Body of pancreas (tissue), 4 donors: ENCODE results near the gene PBX1.

ENCODE experiments used
- POLR2A ChIP-seq, 3 donors: fragments of 450-650 bp; IDR thresholded peaks; one replicate each; pipeline ENCODE4 v1.6.1; 2016; ENCODE audit warnings: antibody characterized with exemption in 3 of 3, mild to moderate bottlenecking in 2 of 3
- TF ChIP-seq, protein P1 (sequence below), 7 experiments: fragments of 450-650 bp in 4 of 7; fragments of 200-600 bp in 3 of 7; sonication (generic) in 3 of 7; IDR thresholded peaks; one replicate each; pipeline ENCODE4 v1.5.1; 2016 to 2019; ENCODE audit warnings: antibody characterized with exemption in 7 of 7

DNA sequence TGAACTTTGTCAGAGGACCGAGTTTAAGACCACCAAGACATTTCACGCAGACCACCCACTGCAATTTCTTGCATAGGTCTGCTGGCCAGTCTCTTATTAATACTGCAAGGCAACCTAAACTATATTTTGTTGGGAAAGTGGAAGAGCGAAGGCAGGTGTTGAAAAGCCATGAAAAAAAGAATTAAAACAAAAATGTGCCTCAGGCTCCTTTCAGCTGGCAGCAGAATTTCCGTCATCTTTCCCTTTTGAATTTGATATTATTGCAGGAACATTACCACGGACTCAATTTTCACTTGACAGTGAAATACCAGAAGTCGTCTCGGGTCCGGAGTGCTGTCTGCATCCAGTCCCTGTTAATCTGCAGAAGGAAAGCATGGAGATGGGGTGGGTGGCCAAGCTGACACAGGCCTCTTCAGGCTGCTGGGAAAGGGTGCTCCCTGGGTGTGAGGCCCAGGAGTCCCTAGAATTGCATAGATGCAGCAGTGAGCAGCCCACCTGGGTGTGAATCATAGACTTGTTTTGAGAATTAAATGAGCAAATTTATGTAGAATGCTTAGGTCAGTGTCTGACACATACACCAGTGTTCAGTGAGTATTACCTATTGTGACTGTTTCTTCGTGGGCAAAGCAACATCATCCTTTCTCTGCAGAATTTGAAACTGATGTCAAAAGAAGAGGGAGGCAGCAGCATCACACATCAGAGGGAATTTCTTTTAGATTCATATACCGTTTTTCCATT lies 150.7 kb downstream of the PBX1 start:
- TF ChIP-seq, protein P1, sequence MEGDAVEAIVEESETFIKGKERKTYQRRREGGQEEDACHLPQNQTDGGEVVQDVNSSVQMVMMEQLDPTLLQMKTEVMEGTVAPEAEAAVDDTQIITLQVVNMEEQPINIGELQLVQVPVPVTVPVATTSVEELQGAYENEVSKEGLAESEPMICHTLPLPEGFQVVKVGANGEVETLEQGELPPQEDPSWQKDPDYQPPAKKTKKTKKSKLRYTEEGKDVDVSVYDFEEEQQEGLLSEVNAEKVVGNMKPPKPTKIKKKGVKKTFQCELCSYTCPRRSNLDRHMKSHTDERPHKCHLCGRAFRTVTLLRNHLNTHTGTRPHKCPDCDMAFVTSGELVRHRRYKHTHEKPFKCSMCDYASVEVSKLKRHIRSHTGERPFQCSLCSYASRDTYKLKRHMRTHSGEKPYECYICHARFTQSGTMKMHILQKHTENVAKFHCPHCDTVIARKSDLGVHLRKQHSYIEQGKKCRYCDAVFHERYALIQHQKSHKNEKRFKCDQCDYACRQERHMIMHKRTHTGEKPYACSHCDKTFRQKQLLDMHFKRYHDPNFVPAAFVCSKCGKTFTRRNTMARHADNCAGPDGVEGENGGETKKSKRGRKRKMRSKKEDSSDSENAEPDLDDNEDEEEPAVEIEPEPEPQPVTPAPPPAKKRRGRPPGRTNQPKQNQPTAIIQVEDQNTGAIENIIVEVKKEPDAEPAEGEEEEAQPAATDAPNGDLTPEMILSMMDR (IDR thresholded peaks at IDR 0.05), result no peak
- TF ChIP-seq POLR2A (IDR thresholded peaks at IDR 0.05), result no peak
